Activated CD4-positive, CD25-positive, alpha-beta regulatory T cell treated with anti-CD3 and anti-CD28 coated beads, Interleukin-2, amount 50 U/mL, for 72 hours (primary cell): ENCODE measurements around the gene HAVCR2.
"Not testable (repeated sequence)": the region's sequence is repeated elsewhere in the genome, so short reads cannot be mapped to it uniquely, and the experiment has no call there.

ENCODE experiments used
- DNase-seq: peaks from one replicate; pipeline ENCODE4 v3.0.0; 2021

Gene HAVCR2

GRCh38 chr5:157088342-157088990 is 20.4 kb downstream of the HAVCR2 start:
- DNase-seq = no peak

GRCh38 chr5:157086751-157087359 is 22.0 kb downstream of the HAVCR2 start:
- DNase-seq = no peak

GRCh38 chr5:157085930-157086329 is 22.9 kb downstream of the HAVCR2 start:
- DNase-seq = no peak

DNA sequence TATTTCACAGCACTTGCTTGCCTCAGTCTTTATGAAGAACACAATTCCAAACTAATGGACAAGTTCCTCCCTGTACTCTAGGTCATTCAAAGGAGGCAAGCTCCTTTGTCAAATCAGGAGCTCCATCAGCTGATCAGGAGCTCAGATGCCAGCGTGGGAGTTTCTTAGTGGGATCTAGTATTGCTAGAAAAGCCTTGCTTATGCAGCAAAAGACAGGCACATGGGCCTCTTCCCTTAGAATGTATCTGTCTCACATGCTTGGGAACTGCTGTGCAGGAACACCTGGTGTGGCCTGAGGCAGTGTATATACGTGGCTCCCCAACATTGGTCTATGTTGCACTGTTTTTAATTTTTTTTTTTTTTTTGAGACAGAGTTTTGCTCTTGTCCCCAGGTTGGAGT is 28.6 kb downstream of the HAVCR2 start:
- DNase-seq = no peak

GRCh38 chr5:157076558-157076957 is 32.3 kb downstream of the HAVCR2 start:
- DNase-seq = no peak

DNA sequence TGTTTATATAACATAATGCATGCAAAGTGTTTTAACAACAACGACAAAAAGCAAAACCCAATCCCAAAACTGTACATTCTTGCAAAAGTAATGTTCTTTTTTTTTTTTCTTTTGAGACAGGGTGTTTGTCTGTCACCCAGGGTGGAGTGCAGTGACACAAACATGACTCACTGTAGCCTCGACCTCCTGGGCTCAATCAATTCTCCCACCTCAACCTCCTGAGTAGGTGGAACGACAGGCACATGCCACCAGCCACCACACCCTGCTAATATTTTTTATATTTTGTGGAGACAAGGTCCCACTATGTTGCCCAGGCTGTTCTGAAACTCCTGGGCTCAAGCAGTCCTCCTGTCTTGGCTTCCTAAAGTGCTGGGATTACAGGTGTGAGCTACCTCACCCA is 36.3 kb downstream of the HAVCR2 start:
- DNase-seq = no peak

- DNase-seq = no peak
Measured at GRCh38 chr5:157069949-157070348, 38.9 kb downstream of the HAVCR2 start.

DNA sequence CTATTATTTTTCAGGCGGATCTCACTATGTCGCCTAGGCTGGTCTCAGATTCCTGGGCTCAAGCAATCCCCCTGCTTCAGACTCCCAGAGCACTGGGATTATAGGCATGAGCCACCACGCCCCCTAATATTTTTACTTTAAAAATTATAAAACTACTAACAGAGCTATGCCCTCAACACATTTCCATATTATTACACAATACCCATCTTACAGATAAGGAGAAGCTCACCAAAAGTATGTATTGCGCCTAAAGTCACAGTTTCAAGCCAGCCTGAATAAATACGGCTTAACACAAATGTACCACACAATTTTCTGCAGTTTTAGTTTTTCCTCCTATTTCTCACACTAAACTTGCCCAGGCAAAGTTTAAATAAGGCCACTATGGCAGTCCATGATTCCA is 40.1 kb downstream of the HAVCR2 start:
- no peak for DNase-seq

DNA sequence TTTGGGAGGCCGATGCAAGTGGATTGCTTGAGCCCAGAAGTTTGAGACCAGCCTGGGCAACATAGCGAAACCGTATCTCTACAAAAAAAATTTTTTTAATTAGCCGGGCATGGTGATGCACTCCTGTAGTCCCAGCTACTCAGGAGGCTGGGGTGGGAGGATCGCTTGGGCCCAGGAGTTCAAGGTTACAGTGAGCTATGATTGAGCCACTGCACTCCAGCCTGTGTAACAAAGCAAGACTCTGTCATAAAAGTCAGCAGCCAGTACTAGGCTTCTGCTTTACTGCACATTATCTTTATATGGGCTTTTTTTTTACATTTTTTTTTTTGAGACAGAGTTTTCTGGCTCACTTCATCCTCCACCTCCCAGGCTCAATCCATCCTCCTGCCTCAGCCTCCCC is 40.5 kb downstream of the HAVCR2 start:
- no peak for DNase-seq

DNA sequence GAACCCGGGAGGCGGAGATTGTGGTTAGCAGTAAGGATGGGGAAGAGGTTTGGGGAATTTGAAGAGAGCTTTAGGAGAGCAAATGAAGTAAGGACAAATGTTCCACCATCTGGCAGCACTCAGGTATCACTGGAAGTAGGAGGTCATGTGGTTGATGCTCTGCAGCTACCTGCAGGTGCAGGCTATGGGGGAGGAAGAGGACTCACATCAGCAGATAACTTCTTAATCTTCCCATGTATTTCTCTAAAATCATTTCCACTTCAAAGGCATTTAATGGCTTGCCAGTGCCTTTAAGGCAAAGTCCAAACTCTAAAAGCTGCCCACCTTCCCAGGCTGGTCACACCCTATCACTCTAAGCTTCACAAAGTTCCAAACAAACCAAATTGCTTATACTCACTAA is 41.8 kb downstream of the HAVCR2 start:
- no peak for DNase-seq

DNA sequence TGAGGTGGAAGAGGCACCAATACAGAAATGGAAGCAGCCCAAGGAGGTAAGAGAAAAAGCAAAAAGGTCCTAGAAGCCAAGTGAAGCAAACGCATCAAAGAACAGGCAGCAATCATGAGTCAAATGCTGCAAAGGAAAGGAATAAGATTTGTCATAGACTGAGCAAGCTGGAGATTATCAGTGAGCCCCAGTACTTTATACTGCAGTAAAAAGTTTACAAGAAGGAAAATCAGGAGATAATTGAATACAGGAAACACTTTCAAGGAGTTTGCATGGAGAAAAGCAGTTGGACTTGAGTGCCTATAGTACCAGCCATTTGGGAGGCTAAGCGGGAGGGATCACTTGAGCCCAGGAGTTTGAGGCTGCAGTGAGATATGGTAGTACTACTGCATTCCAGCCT is 42.8 kb downstream of the HAVCR2 start:
- no peak for DNase-seq

DNA sequence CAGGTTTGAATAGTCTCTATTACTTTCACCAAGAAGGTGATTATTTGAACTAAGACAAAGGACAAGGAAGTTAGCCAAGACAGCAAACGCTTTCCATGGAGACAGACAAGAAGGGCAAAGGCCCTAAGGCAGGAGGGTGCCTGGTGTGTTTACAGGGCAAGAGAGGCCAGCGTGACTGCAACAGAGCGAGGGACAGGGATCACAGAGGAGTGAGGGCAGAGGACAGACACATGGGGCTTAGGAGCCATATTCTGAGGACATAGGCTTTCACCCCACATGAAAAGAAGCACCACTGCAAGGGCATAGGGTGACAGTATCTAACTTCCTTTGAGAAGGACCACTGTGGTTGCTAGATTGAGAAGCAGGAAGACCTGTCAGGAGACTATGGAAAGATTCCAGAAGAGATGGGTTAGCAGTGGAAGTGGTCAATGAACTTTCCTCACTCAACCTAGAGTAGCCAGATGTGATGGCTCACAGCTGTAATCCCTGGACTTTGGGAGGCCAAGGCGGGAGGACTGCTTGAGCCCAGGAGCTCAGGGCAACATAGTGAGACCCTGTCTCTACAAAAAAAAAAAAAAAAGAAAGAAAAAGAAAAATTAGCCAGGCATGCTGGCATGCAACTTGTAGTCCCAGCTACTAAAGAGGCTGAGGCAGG is 44.9 kb downstream of the HAVCR2 start:
- DNase-seq = no peak

GRCh38 chr5:157059891-157060290 is 49.0 kb downstream of the HAVCR2 start:
- no peak for DNase-seq

DNA sequence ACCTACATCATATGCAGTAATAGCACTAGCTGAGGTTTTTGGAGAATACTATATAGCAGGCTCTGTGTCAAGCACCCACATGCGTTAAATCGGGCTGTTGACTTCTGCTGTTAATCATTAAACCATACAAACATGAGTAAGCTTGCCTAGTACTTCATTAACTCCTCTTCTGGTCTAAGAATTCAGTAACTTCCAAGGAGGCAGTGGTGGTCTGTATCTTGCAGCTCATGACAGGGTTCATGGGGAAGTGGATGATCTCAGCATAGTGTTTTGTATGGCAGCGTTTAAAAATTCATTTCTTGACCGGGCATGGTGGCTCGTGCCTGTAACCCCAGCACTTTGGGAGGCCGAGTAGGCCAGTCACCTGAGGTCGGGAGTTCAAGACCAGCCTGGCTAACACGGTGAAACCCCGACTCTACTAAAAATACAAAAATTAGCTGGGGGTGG is 49.7 kb downstream of the HAVCR2 start, which contains the start of gene HAVCR1:
Gene HAVCR1 (minus strand): TSS at position 24 of the 447 bp plus-strand sequence. CDS start 1,173 bp downstream, outside the sequence.
- DNase-seq = no peak

- no peak for DNase-seq
Measured at GRCh38 chr5:157057459-157058370, 51.1 kb downstream of the HAVCR2 start.

DNA sequence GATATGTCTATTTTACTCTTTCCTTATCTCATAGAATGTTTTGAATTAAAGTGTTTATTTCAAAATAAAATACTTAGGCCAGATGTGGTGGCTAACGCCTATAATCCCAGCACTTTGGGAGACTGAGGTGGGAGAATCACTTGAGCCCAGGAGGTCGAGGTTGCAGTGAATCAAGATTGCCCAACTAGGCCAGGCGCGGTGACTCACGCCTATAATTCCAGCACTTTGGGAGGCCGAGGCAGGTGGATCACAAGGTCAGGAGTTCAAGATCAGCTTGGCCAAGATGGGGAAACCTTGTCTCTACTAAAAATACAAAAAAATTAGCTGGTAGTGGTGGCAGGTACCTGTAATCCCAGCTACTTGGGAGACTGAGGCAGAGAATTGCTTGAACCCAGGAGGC is 52.0 kb downstream of the HAVCR2 start:
- not testable (repeated sequence) for DNase-seq

DNA sequence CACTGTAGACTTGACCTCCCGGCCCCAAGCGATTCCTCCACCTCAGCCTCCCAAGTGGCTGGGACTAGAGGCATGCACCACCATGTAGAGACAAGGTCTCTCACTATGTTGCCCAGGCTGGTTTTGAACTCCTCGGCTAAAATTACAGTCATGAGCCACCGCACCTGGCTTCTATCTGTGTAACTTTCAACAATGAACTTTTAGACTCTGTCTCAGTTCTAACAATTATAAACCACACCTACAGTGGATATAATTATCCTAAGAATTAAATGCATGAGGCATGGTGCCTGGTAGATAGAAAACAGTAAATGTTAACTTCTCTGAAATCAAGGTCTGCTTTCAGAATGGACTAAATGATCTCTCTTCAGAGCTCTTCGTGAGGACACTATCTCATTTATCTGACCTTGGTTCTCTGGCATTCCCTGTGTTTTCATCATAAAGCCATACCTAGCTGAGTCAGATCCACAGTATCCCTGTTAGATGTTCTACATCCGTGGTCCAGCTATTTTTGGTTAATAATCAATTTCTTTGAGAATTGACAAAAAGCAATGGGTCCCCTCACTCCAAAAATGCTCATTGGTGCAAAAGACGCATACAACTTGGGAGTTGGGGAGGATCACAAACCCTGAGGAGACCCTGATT is 57.1 kb downstream of the HAVCR2 start:
- no peak for DNase-seq

- DNase-seq = no peak
Measured at GRCh38 chr5:157050050-157050449, 58.8 kb downstream of the HAVCR2 start.

DNA sequence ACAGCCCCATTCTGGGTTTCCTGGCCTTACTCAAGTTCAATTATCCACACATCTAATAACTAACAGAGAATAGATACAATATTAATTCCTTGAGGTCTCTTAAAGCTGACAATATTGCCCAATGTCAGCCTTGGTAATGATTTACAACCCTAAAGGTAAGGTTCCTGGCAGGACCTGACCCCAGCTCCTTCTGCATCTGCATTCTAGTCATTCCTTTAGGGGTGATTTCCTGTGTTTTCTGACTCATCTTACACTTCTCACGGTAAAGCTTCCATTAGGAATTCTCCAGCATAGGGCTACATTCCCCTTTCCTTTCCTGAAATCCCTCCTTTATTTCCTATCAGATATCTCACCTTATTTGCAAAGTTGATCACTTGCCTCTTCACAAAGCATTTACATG is 59.2 kb downstream of the HAVCR2 start:
- DNase-seq = no peak

- DNase-seq = no peak
Measured at GRCh38 chr5:157047898-157048297, 60.9 kb downstream of the HAVCR2 start.

DNA sequence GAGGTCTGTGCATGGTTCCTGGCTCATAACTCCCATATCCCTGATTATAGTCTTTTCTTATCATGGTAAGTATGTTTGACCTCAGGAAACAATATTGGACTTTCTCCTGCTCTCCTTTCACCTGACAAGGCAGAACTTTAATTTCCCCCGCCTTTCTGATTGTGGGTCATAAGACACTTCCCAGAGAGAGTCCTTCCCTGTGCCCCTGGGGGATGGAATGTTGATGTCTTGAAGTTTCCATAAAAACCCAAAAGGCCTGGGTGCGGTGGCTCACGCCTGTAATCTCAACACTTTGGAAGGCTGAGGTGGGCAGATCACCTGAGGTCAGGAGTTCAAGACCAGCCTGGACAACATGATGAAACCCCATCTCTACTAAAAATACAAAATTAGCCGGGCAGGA is 61.8 kb downstream of the HAVCR2 start:
- DNase-seq = not testable (repeated sequence)

DNA sequence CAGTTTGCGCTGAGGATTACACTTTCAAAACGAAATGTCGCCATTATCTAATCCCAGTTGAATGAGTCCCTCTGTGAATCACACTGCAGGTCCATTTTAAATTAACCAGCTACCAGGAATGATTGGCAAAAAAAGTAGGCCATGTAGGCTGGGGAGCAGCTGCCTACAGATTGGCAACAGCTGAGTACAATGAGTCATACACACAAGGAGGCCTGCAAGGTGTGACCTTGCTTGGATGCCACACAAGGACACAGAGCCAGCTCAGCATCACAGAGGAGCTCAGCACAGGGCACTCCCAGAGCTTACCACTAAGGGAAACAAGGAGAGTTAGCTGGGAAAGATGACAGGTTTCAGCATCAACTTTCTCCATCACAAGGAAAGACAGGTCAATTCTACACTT is 62.8 kb downstream of the HAVCR2 start:
- DNase-seq = no peak

DNA sequence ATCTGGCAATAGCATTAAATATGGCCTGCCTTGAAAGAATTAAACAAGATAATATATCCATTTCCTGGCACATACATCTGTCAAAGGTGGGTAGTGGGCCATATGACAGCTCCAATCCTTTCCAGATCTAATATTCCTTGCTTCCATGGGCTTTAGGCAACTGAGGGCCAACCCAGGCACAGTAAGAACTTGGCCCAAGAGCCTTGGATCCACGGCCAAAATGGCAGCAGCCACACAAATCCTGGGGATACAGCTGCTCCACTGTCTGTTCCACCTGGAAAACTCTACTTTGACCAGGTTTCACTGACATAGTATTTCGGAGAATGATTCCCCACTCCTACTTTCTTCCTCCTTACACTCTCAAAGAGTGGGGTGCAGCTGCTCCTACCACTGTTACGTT is 63.2 kb downstream of the HAVCR2 start:
- no peak for DNase-seq
